HAP-1 (cell line): ENCODE measurements around the gene OTOP3.

Source experiments
- DNase-seq, 2 experiments: peaks; one replicate each; pipeline ENCODE4 v3.0.0-alpha.2; 2016 to 2020; ENCODE audit warnings: low spot score in 2 of 2
- H3K27me3 ChIP-seq: fragments of 250-450 bp; sonication (Bioruptor Pico); 2 replicates; pipeline ENCODE4 v1.5.1; 2020; ENCODE audit warnings: low read depth, mild to moderate bottlenecking, moderate library complexity
- H3K36me3 ChIP-seq: fragments of 250-450 bp; sonication (Bioruptor Pico); replicated peaks from 2 replicates; pipeline ENCODE4 v1.5.1; 2020; ENCODE audit warnings: mild to moderate bottlenecking
- H3K4me1 ChIP-seq: fragments of 250-450 bp; sonication (Bioruptor Pico); 2 replicates; pipeline ENCODE4 v1.5.1; 2020; ENCODE audit warnings: mild to moderate bottlenecking
- H3K4me3 ChIP-seq: fragments of 250-450 bp; sonication (Bioruptor Pico); 2 replicates; pipeline ENCODE4 v1.5.1; 2020; ENCODE audit warnings: mild to moderate bottlenecking, moderate library complexity
- H3K9me3 ChIP-seq: fragments of 250-450 bp; sonication (Bioruptor Pico); 2 replicates; pipeline ENCODE4 v1.5.1; 2020; ENCODE audit warnings: mild to moderate bottlenecking, moderate library complexity
- in situ Hi-C: fragments of 300-500 bp; cut with MboI; formaldehyde crosslinking; loops from 3 replicates; pipeline ENCODE4 v1.14.3; 2020; ENCODE audit warnings: low sequenced_read_pairs, inconsistent platforms, mixed read lengths

Gene OTOP3, protein sequence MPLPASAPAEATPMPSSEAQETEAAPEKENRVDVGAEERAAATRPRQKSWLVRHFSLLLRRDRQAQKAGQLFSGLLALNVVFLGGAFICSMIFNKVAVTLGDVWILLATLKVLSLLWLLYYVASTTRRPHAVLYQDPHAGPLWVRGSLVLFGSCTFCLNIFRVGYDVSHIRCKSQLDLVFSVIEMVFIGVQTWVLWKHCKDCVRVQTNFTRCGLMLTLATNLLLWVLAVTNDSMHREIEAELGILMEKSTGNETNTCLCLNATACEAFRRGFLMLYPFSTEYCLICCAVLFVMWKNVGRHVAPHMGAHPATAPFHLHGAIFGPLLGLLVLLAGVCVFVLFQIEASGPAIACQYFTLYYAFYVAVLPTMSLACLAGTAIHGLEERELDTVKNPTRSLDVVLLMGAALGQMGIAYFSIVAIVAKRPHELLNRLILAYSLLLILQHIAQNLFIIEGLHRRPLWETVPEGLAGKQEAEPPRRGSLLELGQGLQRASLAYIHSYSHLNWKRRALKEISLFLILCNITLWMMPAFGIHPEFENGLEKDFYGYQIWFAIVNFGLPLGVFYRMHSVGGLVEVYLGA

DNA sequence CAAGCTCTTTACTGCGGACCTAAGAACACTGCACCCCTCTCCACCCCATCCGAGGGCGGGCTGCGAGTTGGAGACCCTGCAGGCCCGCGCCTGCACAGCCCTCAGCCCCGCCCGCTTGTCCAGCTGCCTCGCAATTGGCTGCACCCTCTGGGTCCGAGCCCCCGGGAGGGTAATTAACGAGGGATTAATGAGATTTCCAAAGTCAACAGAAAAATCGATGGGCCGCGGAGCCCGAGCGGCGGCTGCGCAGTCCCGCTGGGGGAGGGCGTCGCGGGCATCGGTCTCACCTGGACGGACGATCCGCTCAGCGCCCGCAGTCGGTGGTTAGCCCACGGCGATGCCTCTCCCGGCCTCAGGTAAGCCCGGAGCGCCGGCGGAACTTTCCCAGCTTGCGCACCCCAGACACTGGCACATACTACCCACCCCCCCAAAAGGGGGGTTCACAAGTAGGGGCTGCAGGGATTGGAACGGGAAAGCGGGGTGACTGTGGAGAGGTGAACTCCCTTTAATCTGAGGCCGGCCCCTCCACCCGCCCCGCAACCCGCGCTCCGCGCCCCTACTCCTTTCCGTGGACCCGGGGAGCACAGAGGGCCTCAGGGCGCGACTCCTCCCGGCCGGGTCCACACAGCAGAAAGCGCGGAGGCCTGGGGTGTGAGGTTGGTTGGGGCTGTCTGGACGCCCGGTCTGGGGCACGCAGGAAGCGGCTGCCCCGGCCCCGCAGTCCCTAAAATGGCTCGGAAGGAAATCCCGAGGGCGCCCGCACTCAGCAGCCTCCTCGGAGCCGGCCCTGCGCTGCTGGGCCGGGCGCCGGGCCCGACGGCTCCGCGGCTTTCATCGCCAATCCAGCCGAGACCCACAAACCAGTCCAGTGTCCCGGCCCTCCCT lies at the start of gene OTOP3:
Gene OTOP3, plus strand, starts transcription at position 314 of the 885 bp plus-strand sequence. Its CDS starts 24 bp downstream, at position 338.
- DNase-seq: peak in 1 of 2 experiments; percentile 45
- Histone ChIP-seq H3K4me1 (no peaks in the 10 kb centered on the region), H3K27me3 (peaks cover 47% of the 10 kb centered on the region), H3K4me3 (no peak within 1 kb of the TSS), H3K36me3 (no peaks in the 10 kb centered on the region), H3K9me3 (no peaks in the 10 kb centered on the region)
- in situ Hi-C loops: no loop called here

DNA sequence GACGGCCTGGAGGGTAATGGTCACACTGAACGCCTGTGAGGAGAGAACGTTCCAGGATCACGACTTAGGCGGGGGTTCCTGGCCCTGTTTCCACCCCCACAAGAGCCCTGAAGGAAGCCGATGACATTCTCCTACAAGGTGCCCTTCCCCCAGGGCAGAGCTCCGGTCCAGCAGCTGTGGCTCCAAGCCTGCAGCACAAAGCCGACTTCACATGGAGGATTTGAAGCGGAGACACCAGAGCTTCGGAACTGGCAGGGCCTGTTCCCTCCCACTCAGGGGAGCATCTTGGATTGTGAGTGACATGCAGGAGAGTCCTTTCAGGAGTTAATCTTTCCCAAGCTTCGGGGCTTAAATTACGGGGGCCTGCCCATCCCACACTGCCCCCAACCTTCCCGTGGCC lies 47.2 kb upstream of the OTOP3 start:
- H3K4me1 ChIP-seq: no peaks in the 10 kb centered on the region
- in situ Hi-C loops: no loop called here
- no peak for DNase-seq
- H3K4me3 ChIP-seq: no peak overlapping the region
- H3K9me3 ChIP-seq: no peaks in the 10 kb centered on the region
- H3K36me3 ChIP-seq: no peaks in the 10 kb centered on the region
- H3K27me3 ChIP-seq: peaks cover 8% of the 10 kb centered on the region

- Histone ChIP-seq H3K36me3 (no peaks in the 10 kb centered on the region), H3K4me3 (no peak overlapping the region), H3K4me1 (no peaks in the 10 kb centered on the region), H3K9me3 (no peaks in the 10 kb centered on the region), H3K27me3 (peaks cover 21% of the 10 kb centered on the region)
- no peak for DNase-seq
- in situ Hi-C loops: no loop called here
Measured at GRCh38 chr17:74890554-74890953, 45.1 kb upstream of the OTOP3 start.

GRCh38 chr17:74892013-74892841 lies 43.5 kb upstream of the OTOP3 start:
- DNase-seq: no peak
- H3K36me3 ChIP-seq: no peaks in the 10 kb centered on the region
- H3K4me1 ChIP-seq: no peaks in the 10 kb centered on the region
- no peak overlapping the region for H3K4me3 ChIP-seq
- in situ Hi-C loops: no loop called here
- H3K27me3 ChIP-seq: peaks cover 33% of the 10 kb centered on the region
- no peaks in the 10 kb centered on the region for H3K9me3 ChIP-seq

DNA sequence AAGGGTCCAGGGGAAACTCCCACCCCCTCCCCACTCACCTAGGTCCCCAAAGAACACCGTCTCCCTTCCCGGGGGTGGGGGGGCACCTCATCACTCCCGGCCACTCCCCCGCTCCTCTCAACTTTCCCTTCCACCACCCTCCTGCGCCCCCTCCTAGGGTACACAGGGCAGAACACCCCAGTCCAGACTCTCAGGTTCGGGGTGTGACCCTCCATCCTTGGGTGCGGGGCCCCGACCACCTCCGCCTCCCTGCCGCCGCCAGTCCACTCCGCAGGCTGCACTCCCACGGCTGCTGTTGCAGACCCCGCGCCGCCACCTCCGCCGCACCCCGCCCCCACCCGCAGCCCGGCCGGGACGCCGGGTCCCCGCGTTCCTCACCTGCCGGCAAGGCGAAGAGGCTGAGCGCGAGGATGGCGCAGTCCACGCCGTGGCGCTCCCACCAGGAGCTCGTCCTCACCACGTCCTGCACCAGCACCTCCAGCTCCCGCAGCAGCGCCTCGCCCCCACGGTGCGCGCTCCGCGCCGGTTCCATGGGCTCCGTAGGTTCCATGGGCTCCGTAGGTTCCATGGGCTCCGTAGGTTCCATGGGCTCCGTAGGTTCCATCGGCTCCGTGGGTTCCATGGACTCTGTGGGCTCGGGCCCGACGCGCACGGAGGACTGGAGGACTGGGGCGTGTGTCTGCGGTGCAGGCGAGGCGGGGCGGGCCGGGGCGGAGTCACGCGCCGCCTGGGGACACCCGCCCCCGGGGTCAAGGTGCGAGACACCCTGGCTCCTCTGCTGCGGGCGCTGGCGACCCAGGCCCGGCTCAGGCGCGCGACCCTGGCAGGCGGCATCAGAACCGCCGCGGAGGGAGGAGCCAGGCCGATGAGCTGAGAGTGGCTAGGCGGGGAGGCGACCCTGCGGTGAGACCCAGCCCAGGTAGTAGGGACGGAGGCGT lies 42.5 kb upstream of the OTOP3 start, which contains the start of gene FADS6:
Gene FADS6, minus strand, starts transcription at position 660 of the 938 bp plus-strand sequence. Its CDS starts 38 bp downstream, at position 622.
- Histone ChIP-seq H3K9me3 (no peaks in the 10 kb centered on the region), H3K4me3 (peak within 1 kb of the TSS; percentile 35), H3K27me3 (peaks cover 37% of the 10 kb centered on the region), H3K36me3 (no peaks in the 10 kb centered on the region), H3K4me1 (no peaks in the 10 kb centered on the region)
- DNase-seq: peak in 1 of 2 experiments; percentile 39
- in situ Hi-C loops: no loop called here

DNA sequence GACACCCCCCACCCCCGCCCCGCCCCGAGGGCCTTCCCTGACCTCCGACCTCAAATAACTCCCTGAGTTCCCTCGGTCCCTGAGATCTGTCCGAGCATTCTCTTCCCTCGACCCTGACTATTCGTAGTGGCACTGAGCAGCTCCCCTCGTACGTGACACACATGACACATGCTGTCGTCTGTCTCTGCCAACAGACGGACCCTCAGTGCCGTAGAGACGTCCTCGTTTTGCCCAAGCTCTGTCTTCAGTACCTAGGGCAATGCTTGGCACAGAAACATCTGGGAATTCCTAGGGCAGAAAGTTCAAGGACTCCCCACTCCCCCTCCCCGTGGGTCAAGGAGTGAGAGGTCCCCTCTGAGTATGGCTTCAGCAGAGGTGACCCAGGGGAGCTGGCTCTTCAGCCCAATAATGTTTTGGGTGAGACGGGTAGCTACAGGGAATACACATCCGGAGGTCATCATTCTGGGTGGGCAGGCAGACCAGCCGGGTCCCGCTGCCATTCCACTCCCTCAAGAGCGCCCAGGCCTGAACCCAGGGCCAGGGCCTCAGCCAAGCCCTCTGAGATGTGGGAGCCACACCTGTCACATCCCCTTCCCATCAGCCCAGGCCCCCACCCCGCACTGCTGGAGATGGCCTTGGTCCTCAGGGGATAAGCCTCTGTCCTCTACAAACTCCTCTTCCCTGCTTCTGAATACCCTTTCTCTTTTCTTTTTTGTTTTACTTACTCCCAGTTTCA lies 41.6 kb upstream of the OTOP3 start:
- no peaks in the 10 kb centered on the region for H3K4me1 ChIP-seq
- H3K36me3 ChIP-seq: no peaks in the 10 kb centered on the region
- in situ Hi-C loops: no loop called here
- peaks cover 37% of the 10 kb centered on the region for H3K27me3 ChIP-seq
- no peak for DNase-seq
- no peaks in the 10 kb centered on the region for H3K9me3 ChIP-seq
- peak overlapping the region; percentile 35 for H3K4me3 ChIP-seq

DNA sequence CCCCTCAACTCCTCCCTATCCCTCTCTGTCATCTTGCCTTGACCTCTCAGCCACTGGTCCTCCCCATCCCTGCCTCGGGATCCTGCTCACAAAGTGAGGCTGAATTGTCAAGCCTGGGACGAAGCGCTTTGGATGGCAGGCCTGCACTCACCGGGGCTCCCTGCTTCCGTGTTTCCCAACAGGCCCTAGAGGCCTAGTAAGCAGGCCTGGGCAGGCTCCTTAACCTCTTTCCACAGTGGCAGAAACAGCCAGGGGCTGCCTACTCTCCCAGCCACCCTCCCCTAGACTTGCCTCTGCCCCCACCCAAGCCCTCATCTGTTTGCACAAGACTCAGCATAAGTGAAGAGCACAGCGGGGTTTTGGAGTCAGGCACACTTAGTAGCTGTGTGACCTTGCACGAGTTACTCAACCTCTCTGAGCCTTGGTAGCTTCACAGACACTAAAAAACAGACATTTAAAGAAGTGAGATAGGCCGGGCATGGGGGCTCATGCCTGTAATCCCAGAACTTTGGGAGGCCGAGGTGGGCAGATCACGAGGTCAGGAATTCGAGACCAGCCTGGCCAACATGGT lies 37.2 kb upstream of the OTOP3 start:
- in situ Hi-C loops: no loop called here
- no peak for DNase-seq
- Histone ChIP-seq H3K4me3 (no peak overlapping the region), H3K27me3 (peaks cover 32% of the 10 kb centered on the region), H3K4me1 (no peaks in the 10 kb centered on the region), H3K9me3 (no peaks in the 10 kb centered on the region), H3K36me3 (no peaks in the 10 kb centered on the region)

DNA sequence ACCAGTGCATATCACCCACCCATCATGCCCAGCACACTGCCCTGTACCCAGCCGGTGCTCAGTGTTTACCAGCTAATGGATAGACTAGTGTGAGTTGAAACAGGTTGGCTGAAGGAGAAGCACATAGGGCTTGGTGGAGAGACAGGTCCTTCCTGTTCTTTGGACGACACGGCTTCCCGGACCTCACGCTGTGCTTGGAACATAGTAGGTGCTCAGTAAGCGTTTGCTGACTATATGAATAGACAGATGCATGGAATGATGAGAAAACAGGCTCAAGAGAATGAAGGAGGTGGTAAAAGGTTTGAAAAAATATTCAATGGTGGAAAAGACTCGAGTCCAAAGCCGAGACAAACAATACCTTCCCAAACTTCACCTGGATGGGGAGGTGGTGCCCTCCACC lies 35.5 kb upstream of the OTOP3 start:
- Histone ChIP-seq H3K4me3 (no peak overlapping the region), H3K9me3 (no peaks in the 10 kb centered on the region), H3K4me1 (no peaks in the 10 kb centered on the region), H3K36me3 (no peaks in the 10 kb centered on the region), H3K27me3 (peaks cover 23% of the 10 kb centered on the region)
- in situ Hi-C loops: no loop called here
- no peak for DNase-seq

DNA sequence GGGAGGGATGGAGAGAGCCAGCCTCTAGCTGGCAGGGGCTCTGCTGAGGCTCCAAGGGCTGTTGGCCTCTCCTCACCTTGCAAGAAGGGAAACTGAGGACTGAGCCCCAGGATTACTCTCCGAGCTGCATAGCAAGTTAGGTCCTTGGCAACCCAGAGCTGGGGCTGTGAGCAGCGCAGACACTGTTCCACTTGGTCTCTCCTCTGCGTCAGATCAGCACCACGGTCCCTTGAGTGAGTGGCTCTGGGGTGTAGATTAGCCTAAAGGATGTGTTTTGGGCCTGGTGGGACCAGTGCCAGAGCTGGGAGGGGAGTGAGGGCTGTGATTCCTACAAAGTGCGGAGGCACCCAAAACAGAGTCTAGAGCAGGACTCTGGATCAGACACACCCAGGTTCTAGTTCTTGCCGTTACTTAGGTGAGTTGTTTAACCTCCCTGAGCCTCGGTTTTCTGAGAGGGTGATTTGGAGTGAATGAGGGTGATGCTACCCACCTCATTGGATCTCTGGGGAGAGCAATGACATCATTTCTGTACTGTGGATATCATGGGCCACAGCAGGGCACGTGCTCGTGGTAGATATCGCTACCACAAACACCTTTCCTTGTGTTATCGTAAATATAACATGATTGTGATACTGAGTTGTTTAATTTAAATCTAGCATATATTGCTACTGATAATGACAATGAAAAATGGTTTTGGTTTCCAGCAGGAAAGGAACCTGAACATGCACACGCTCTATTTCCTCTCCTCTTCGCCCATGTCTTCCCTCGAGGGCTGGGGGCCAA lies 34.2 kb upstream of the OTOP3 start:
- Histone ChIP-seq H3K36me3 (no peaks in the 10 kb centered on the region), H3K27me3 (peaks cover 14% of the 10 kb centered on the region), H3K9me3 (no peaks in the 10 kb centered on the region), H3K4me1 (no peaks in the 10 kb centered on the region), H3K4me3 (no peak overlapping the region)
- no peak for DNase-seq
- in situ Hi-C loops: no loop called here

DNA sequence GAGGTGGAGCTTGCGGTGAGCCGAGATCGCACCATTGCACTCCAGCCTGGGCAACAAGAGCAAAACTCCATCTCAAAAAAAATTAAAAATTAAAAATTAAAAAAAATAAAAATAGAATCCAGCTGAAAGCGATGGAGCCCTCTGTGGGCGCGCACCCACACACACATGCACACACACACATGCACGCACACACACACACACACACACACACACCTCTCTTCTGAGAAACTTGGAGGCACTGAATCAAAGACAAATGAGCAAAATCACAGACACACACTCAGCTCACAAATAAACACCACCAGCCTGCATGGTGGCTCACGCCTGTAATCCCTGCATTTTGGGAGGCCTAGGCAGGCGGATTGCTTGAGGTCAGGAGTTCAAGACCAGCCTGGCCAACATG lies 32.7 kb upstream of the OTOP3 start:
- H3K36me3 ChIP-seq: no peaks in the 10 kb centered on the region
- H3K4me3 ChIP-seq: no peak overlapping the region
- H3K9me3 ChIP-seq: no peaks in the 10 kb centered on the region
- peaks cover 7% of the 10 kb centered on the region for H3K27me3 ChIP-seq
- in situ Hi-C loops: no loop called here
- DNase-seq: no peak
- H3K4me1 ChIP-seq: no peaks in the 10 kb centered on the region

DNA sequence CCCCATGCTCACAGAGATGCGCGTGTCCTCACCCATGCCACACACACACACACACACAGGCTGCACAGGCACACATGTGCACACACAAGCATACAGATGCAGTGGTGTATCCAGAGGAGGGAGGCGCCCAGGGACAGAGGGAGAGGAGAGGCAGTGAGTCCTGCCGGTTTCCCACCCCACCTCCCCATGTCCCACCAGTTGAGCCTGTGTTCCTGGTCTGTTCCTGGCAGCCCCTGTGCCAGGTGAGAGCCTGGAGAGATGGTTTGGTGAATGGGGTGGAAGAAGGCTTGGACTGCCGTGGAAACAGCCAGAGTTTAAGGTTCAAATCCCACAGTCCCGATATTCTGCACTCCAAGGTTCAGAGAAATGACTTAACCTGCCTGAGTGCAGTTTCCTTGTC lies 32.0 kb upstream of the OTOP3 start:
- in situ Hi-C loops: no loop called here
- H3K4me3 ChIP-seq: no peak overlapping the region
- no peak for DNase-seq

More for the DNA sequence above, 32.0 kb upstream of the OTOP3 start:
- no peaks in the 10 kb centered on the region for H3K9me3 ChIP-seq
- no peaks in the 10 kb centered on the region for H3K36me3 ChIP-seq
- H3K4me1 ChIP-seq: no peaks in the 10 kb centered on the region
- peaks cover 7% of the 10 kb centered on the region for H3K27me3 ChIP-seq
